Transverse colon (tissue), 4 donors: ENCODE results near the gene GLDC.

ENCODE experiments used
- EP300 ChIP-seq: sonication (generic); formaldehyde crosslinking; IDR thresholded peaks from one replicate; pipeline ENCODE4 v1.6.1; 2017; ENCODE audit warnings: antibody characterized with exemption, low read depth
- POLR2A ChIP-seq: fragments of 450-650 bp; IDR thresholded peaks from one replicate; pipeline ENCODE4 v1.6.1; 2016; ENCODE audit warnings: antibody characterized with exemption, mild to moderate bottlenecking, moderate library complexity
- POLR2AphosphoS5 ChIP-seq, 3 donors: sonication (generic); formaldehyde crosslinking; IDR thresholded peaks; one replicate each; pipeline ENCODE4 v1.6.1; 2016; ENCODE audit warnings: antibody characterized with exemption in 3 of 3
- TF ChIP-seq, protein P1 (sequence below), 5 experiments: fragments of 200-600 bp in 3 of 5; fragments of 450-650 bp in 2 of 5; sonication (generic) in 3 of 5; IDR thresholded peaks; 1 replicate in 2 of 5; 2 replicates in 3 of 5; pipeline ENCODE4 v1.5.1; 2016 to 2017; ENCODE audit warnings: antibody characterized with exemption in 5 of 5, inconsistent platforms in 3 of 5, mild to moderate bottlenecking in 2 of 5, moderate library complexity in 1 of 5

- TF ChIP-seq, protein P1, sequence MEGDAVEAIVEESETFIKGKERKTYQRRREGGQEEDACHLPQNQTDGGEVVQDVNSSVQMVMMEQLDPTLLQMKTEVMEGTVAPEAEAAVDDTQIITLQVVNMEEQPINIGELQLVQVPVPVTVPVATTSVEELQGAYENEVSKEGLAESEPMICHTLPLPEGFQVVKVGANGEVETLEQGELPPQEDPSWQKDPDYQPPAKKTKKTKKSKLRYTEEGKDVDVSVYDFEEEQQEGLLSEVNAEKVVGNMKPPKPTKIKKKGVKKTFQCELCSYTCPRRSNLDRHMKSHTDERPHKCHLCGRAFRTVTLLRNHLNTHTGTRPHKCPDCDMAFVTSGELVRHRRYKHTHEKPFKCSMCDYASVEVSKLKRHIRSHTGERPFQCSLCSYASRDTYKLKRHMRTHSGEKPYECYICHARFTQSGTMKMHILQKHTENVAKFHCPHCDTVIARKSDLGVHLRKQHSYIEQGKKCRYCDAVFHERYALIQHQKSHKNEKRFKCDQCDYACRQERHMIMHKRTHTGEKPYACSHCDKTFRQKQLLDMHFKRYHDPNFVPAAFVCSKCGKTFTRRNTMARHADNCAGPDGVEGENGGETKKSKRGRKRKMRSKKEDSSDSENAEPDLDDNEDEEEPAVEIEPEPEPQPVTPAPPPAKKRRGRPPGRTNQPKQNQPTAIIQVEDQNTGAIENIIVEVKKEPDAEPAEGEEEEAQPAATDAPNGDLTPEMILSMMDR (IDR thresholded peaks at IDR 0.05): no peak
- TF ChIP-seq POLR2A (no peak), POLR2AphosphoS5 (IDR thresholded peaks at IDR 0.05) (no peak), EP300 (no peak)
Observed at GRCh38 chr9:6566409-6567139, 79.0 kb downstream of the GLDC start.
